ENCODE measurements around the gene MUC5AC. TPM values are rescaled to one million over a fixed set of nuclear protein-coding genes. Genes with fewer than 3 reads are reported as not detected.

MUC5AC gene
- total RNA-seq, 1 donor from 2014 or later = not detected

DNA sequence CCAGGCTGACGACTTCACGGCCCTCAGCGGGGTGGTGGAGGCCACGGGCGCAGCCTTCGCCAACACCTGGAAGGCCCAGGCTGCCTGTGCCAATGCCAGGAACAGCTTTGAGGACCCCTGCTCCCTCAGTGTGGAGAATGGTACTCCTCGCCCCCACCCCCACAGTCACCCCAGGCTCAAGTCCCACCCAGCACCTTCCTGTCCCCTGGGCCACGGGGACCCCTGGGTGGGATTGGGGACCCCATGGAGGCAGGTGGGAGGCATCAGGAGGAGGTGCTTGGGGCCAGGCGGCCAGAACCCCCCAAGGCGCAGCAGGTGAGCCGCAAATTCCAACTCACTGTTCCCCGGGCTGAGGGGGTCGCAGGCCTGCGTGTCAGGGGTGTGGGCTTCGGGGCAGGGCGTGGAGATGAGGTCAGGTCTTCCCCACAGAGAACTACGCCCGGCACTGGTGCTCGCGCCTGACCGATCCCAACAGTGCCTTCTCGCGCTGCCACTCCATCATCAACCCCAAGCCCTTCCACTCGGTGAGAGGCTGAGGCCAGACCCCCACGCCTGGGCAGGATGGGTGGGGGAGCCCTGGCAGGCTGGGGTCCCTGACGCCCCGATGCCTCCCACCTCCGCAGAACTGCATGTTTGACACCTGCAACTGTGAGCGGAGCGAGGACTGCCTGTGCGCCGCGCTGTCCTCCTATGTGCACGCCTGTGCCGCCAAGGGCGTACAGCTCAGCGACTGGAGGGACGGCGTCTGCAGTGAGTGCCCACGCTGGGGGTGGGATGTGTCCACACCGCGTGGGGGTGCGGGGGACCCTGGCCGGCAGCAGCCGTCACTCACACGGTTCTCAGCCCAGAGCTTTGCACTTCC lies 74.5 kb downstream of the MUC5AC start:
- TF ChIP-seq POLR2A (IDR thresholded peaks at IDR 0.05) = no peak
- no peak for TF ChIP-seq POLR2AphosphoS5 (IDR thresholded peaks at IDR 0.05; ENCODE audit: insufficient read depth in 1 of 2, low read depth in 1 of 2)
- TF ChIP-seq CTCF (IDR thresholded peaks at IDR 0.05) = no peak
- Histone ChIP-seq H3K4me1 (no peaks in the 10 kb centered on the region), H3K36me3 (no peaks in the 10 kb centered on the region), H3K4me3 (no peak overlapping the region), H3K27ac (no peak overlapping the region), H3K27me3 (no peaks in the 10 kb centered on the region), H3K9me3 (no peaks in the 10 kb centered on the region)
- intact Hi-C loops (cut with DNase I) = no loop called here
- DNase-seq (ENCODE audit: extremely low spot score in 2 of 2) = no peak

GRCh38 chr11:1232883-1233321 lies 75.1 kb downstream of the MUC5AC start:
- Histone ChIP-seq H3K9me3 (no peaks in the 10 kb centered on the region), H3K27me3 (no peaks in the 10 kb centered on the region), H3K36me3 (no peaks in the 10 kb centered on the region), H3K27ac (no peak overlapping the region), H3K4me1 (no peaks in the 10 kb centered on the region), H3K4me3 (no peak overlapping the region)
- intact Hi-C loops (cut with DNase I) = no loop called here
- no peak for TF ChIP-seq POLR2A (IDR thresholded peaks at IDR 0.05)
- no peak for TF ChIP-seq POLR2AphosphoS5 (IDR thresholded peaks at IDR 0.05; ENCODE audit: insufficient read depth in 1 of 2, low read depth in 1 of 2)
- TF ChIP-seq CTCF (IDR thresholded peaks at IDR 0.05) = no peak
- DNase-seq (ENCODE audit: extremely low spot score in 2 of 2) = no peak

DNA sequence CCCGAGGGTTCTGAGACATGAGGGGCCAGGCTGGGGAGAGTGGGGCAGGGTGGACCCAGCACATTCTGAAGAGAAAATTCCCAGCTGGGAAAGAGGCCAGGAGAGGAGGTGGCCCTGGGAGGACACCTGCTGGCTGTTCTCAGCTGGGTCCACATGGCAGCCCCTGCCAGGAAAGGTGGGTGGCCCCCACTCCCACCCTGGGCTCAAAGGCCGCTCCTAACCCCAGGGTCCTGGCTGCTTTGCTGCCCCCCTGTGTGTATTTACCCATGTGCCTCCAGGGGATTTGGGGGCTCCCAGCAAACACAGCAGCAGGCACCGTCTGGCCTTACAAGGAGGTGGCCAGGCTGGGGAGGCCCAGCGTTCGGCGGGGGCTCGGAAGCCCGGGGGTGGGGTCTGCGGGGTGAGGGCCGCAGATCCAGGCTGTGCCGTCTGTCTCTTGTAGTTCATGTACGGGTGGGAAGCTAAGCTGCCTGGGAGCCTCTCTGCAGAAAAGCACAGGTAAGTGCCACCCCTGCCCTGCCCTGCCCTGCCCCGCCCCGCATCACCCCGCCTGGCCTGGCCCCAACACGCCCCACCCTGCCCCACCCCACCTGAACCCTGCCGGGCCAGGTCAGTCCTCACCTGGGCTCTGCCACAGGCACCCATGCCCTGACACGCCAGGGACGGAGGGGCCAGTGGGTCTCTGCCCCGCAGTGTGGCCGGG lies 75.7 kb downstream of the MUC5AC start:
- no peaks in the 10 kb centered on the region for H3K27me3 ChIP-seq
- no peak for TF ChIP-seq POLR2AphosphoS5 (IDR thresholded peaks at IDR 0.05; ENCODE audit: insufficient read depth in 1 of 2, low read depth in 1 of 2)
- TF ChIP-seq POLR2A (IDR thresholded peaks at IDR 0.05) = no peak
- TF ChIP-seq CTCF (IDR thresholded peaks at IDR 0.05) = no peak
- H3K4me3 ChIP-seq = no peak overlapping the region
- H3K27ac ChIP-seq = no peak overlapping the region
- no peaks in the 10 kb centered on the region for H3K36me3 ChIP-seq
- no peaks in the 10 kb centered on the region for H3K4me1 ChIP-seq
- intact Hi-C loops (cut with DNase I) = no loop called here
- no peak for DNase-seq (ENCODE audit: extremely low spot score in 2 of 2)
- H3K9me3 ChIP-seq = no peaks in the 10 kb centered on the region

- no peaks in the 10 kb centered on the region for H3K4me1 ChIP-seq
- no peaks in the 10 kb centered on the region for H3K9me3 ChIP-seq
- intact Hi-C loops (cut with DNase I) = no loop called here
- TF ChIP-seq POLR2AphosphoS5 (IDR thresholded peaks at IDR 0.05; ENCODE audit: insufficient read depth in 1 of 2, low read depth in 1 of 2) = no peak
- TF ChIP-seq CTCF (IDR thresholded peaks at IDR 0.05) = no peak
- TF ChIP-seq POLR2A (IDR thresholded peaks at IDR 0.05) = no peak
- H3K27ac ChIP-seq = no peak overlapping the region
- no peak for DNase-seq (ENCODE audit: extremely low spot score in 2 of 2)
- H3K27me3 ChIP-seq = no peaks in the 10 kb centered on the region
- H3K4me3 ChIP-seq = no peak overlapping the region
- H3K36me3 ChIP-seq = no peaks in the 10 kb centered on the region
These were observed 76.4 kb downstream of the MUC5AC start for GRCh38 chr11:1234054-1234720.
